ENCODE results near the gene CELF4.

Gene CELF4

DNA sequence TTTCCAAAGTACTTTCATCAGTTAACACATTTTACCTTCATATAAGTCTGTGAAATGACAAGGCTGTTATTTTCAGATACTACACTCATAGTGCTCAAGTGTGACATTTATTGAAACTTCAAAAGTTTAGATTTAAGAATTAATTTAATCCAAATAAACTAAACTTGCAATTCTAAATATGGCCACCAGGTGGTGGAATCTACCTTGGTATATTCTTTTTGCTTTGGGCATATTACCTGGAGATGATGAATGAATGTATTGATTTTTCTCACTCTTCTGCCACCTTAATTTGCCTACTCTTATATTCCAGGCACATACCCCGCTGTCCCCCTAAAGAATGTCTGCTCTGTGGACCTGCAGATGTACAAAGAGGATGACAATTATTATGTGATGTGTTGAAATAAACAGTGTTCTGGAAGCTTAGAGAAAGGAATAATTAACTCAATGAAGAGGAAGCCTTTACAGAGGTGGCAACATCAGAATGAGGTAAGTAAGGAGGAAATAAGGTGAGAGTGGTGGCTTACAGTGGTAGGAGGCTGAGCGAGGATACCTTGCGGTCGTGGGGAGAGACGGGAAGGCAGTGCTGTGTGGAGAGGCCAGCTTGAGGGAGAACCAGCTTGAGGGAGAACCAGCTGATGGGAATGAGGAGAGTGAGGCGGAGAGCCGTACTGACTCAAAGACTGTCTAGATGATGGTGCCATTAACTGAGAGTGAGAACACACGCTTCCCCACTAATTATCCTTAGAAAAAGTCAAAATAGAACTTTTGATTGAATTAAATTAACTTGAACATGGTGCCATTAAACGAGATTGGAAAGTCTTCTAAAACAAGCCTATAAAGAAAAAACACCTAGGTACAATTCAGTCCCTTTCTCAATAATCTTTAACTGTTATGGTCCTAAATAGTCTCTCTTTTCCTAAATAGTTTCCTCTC, 179.5 kb downstream of the CELF4 start:
- Histone ChIP-seq H3K27ac (no peak overlapping the region), H3K36me3 (ENCODE audit: insufficient read depth, low read length) (no peaks in the 10 kb centered on the region), H3K9me3 (ENCODE audit: low read depth, low read length) (no peaks in the 10 kb centered on the region), H3K4me3 (no peak overlapping the region), H3K9ac (ENCODE audit: insufficient read length) (no peak overlapping the region)
- TF ChIP-seq EZH2 (IDR thresholded peaks at IDR 0.05) (no peak), FOXP2 (optimal IDR thresholded peaks at IDR 0.05; ENCODE audit: control extremely low read depth, extremely low read length, insufficient read depth) (no peak), POLR2AphosphoS5 (IDR thresholded peaks at IDR 0.05; ENCODE audit: borderline replicate concordance, low read depth, low read length) (no peak)
- no peak for DNase-seq (ENCODE audit: low read depth, low spot score)

DNA sequence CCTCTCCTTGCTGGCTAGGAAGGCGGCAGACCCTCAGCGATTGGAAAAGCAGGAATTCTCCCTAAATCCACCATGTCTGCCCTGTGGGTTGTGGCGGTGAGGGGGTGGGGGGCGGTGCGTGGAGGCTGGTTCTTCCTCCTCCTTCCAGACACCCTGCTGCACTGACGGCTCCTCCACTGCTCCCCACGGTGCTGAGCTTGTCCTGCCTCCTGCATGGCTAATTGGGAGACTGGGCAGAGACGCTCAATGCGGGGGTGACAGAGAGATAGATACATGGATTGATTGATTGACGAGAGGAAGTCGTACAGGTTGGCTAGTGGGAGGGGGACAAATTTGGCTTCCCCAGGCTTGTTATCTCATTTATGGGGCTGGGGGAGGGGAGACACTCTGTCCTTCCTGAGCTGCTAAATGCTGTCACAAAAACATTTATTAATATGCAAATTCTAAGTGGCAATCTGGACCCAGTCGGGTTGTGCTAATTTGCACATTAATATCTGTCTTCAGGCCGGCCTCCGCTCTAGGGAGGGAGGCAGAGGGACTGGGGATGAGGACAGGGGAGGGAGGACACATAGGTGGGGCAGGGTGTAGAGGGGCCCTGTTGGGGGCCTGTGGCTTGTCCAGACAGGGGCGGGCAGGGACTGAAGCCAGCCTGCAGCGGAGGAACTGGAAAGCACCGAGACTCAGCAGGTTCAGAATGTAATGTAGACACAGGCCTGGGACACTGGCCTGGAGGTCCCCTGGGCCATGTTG, 181.6 kb downstream of the CELF4 start:
- Histone ChIP-seq H3K4me3 (no peak overlapping the region), H3K9me3 (ENCODE audit: low read depth, low read length) (no peaks in the 10 kb centered on the region), H3K27ac (no peak overlapping the region), H3K9ac (ENCODE audit: insufficient read length) (no peak overlapping the region), H3K36me3 (ENCODE audit: insufficient read depth, low read length) (no peaks in the 10 kb centered on the region)
- TF ChIP-seq POLR2AphosphoS5 (IDR thresholded peaks at IDR 0.05; ENCODE audit: borderline replicate concordance, low read depth, low read length) (no peak), FOXP2 (optimal IDR thresholded peaks at IDR 0.05; ENCODE audit: control extremely low read depth, extremely low read length, insufficient read depth) (no peak), EZH2 (IDR thresholded peaks at IDR 0.05) (no peak)
- no peak for DNase-seq (ENCODE audit: low read depth, low spot score)

DNA sequence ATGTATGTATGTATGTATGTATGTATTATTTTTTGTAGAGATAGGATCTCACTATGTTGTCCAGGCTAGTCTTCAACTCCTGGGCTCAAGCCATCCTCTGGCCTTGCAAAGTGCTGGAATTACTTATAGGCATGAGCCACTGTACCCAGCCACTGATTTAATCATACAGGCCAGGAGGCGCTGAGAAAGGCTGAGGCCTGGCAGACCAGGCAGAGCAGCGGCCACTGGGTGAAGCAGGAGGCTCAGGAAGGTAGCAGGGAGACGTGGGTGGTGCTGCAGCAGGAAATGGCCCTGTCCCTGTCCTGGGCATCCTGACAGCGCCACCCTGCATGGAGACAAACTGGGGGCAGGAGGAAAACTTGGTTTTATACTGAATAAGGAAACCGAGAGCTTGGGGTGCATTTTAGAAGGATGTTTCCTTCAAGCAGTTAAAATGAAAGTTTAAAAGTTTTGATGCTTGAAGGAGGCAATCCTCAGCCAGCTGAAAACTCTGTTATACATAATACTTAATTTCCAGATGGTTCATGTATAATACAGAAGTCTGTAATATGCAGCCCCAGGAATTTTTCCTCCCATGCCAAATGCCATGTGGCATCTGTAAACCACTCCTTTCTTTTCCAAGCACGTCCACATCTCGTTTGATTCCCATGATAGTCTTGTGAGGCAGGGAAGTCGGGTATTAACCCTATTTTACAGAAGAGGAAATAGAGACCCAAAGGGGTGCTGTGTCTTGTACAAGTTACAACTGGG, 182.4 kb downstream of the CELF4 start:
- Histone ChIP-seq H3K36me3 (ENCODE audit: insufficient read depth, low read length) (no peaks in the 10 kb centered on the region), H3K9ac (ENCODE audit: insufficient read length) (no peak overlapping the region), H3K27ac (no peak overlapping the region), H3K4me3 (no peak overlapping the region), H3K9me3 (ENCODE audit: low read depth, low read length) (no peaks in the 10 kb centered on the region)
- TF ChIP-seq FOXP2 (optimal IDR thresholded peaks at IDR 0.05; ENCODE audit: control extremely low read depth, extremely low read length, insufficient read depth) (no peak), EZH2 (IDR thresholded peaks at IDR 0.05) (no peak), POLR2AphosphoS5 (IDR thresholded peaks at IDR 0.05; ENCODE audit: borderline replicate concordance, low read depth, low read length) (no peak)
- no peak for DNase-seq (ENCODE audit: low read depth, low spot score)

DNA sequence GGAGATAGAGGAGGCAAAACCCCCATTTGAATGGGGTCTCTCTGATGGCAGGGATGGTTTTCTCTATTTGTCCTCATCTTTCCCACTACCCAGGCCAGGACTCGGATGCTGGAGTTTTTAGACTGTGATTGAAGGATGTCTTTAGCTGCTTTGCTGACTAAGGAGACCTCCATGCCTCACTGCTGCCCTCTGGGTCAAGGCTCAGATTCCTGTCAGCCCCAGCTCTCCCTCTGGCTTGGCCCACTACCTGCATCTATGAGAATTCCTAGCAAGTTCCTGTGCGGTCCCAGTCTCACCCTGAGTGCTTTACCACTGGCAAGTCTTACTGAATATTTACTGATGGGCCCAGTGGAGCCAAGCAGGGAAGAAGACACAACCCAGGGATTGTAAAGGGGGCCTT, 184.0 kb downstream of the CELF4 start:
- no peak for DNase-seq (ENCODE audit: low read depth, low spot score)
- no peak overlapping the region for H3K27ac ChIP-seq
- H3K36me3 ChIP-seq (ENCODE audit: insufficient read depth, low read length) = no peaks in the 10 kb centered on the region
- TF ChIP-seq POLR2AphosphoS5 (IDR thresholded peaks at IDR 0.05; ENCODE audit: borderline replicate concordance, low read depth, low read length) (no peak), FOXP2 (optimal IDR thresholded peaks at IDR 0.05; ENCODE audit: control extremely low read depth, extremely low read length, insufficient read depth) (no peak), EZH2 (IDR thresholded peaks at IDR 0.05) (no peak)
- no peak overlapping the region for H3K4me3 ChIP-seq
- H3K9ac ChIP-seq (ENCODE audit: insufficient read length) = no peak overlapping the region
- no peaks in the 10 kb centered on the region for H3K9me3 ChIP-seq (ENCODE audit: low read depth, low read length)

DNA sequence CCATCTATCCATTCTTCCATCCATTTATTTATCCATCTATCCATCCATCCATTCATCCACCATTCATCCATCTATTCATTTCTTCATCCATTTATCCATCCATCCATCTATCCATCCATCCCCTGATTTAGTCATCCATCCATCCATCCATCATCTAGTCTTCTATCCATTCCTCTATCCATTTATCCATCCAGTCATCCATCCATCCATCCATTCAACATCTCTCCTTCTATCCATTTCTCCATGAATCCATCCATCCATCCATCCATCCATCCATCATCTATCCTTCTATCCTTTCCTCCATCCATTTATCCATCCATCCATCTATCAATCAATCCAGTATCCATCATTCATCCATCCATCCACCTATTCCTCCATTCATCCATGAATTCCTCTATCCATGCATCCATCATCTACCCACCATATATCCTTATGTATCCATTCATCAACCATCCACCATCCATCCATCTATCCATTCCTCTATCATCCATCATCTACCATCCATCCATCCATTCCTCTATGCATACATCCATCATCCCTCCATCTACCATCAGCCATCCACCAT, 185.0 kb downstream of the CELF4 start:
- Histone ChIP-seq H3K27ac (no peak overlapping the region), H3K36me3 (ENCODE audit: insufficient read depth, low read length) (no peaks in the 10 kb centered on the region), H3K9ac (ENCODE audit: insufficient read length) (no peak overlapping the region), H3K9me3 (ENCODE audit: low read depth, low read length) (no peaks in the 10 kb centered on the region), H3K4me3 (no peak overlapping the region)
- DNase-seq (ENCODE audit: low read depth, low spot score) = no peak
- no peak for TF ChIP-seq FOXP2 (optimal IDR thresholded peaks at IDR 0.05; ENCODE audit: control extremely low read depth, extremely low read length, insufficient read depth)
- TF ChIP-seq EZH2 (IDR thresholded peaks at IDR 0.05) = no peak
- no peak for TF ChIP-seq POLR2AphosphoS5 (IDR thresholded peaks at IDR 0.05; ENCODE audit: borderline replicate concordance, low read depth, low read length)

DNA sequence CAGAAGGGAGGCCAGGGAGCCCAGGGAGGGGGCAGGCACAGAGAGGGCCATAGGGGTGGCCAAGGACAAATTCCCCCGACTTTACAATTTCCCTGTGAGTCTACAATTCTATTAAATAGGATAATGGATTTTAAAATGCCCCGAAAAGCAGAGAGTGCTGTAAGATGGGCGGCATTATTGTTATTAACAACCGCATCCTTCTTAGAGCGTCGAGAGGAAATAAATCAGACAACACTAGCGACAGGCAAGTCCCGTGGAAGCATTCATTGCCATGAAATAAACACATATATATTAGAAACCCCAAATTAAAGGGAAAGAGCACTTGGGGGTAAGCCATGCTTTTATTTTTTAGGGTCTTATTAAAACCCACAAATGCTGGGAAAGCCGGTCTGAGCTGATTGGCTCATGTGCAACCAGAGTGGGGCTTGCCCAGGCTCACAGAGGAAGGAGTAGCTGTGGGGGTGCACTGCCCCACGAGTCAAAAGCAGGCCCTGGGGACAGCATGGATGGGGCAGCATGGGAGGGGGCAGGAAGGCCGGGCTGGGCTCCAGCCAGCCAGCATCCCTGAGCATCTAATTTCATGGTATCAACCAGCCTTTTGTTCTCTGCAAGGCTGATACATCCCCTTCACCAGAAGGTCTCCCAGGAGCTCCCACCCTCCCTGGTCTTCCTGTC, 187.1 kb downstream of the CELF4 start:
- H3K4me3 ChIP-seq = no peak overlapping the region
- TF ChIP-seq POLR2AphosphoS5 (IDR thresholded peaks at IDR 0.05; ENCODE audit: borderline replicate concordance, low read depth, low read length) = no peak
- TF ChIP-seq FOXP2 (optimal IDR thresholded peaks at IDR 0.05; ENCODE audit: control extremely low read depth, extremely low read length, insufficient read depth) = no peak
- TF ChIP-seq EZH2 (IDR thresholded peaks at IDR 0.05) = no peak
- no peak overlapping the region for H3K9ac ChIP-seq (ENCODE audit: insufficient read length)
- H3K36me3 ChIP-seq (ENCODE audit: insufficient read depth, low read length) = no peaks in the 10 kb centered on the region
- DNase-seq (ENCODE audit: low read depth, low spot score) = no peak
- H3K27ac ChIP-seq = no peak overlapping the region
- no peaks in the 10 kb centered on the region for H3K9me3 ChIP-seq (ENCODE audit: low read depth, low read length)

DNA sequence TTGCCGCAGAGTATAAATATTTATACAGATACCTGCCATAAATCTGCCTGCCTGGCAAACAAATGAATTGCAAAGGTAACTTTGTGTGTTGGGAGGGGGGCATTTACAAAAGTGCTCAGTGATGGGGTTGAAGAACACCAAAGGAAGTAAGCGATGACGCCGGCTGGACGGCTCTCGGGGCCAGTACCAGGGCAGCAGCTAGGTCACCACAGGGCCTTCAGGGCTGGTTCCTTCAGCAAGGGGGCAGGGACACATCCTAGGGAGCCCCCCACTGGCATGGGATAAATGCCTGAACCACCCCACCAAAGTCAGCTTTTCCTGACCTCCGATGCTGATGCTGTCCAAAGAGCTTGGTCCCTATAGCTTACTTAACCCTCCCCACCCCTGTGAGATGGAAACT, 190.4 kb downstream of the CELF4 start:
- Histone ChIP-seq H3K27ac (no peak overlapping the region), H3K4me3 (no peak overlapping the region), H3K9ac (ENCODE audit: insufficient read length) (no peak overlapping the region), H3K36me3 (ENCODE audit: insufficient read depth, low read length) (no peaks in the 10 kb centered on the region), H3K9me3 (ENCODE audit: low read depth, low read length) (no peaks in the 10 kb centered on the region)
- TF ChIP-seq POLR2AphosphoS5 (IDR thresholded peaks at IDR 0.05; ENCODE audit: borderline replicate concordance, low read depth, low read length) (no peak), EZH2 (IDR thresholded peaks at IDR 0.05) (no peak)
- no peak for DNase-seq (ENCODE audit: low read depth, low spot score)

All from SK-N-MC (cell line).